ENCODE data around the gene ZDHHC13. TPM values are rescaled to one million over a fixed set of nuclear protein-coding genes. Genes with fewer than 3 reads are reported as not detected.

ZDHHC13 gene
- total and polyA plus RNA-seq, 12 donors, result 6.0 to 9.4 (median 7.2) TPM

- ATAC-seq, result no peak
- Histone ChIP-seq H3K27me3 (peaks cover 0 to 13% (median 0%) of the 10 kb centered on the region in 7 donors), H3K9me3 (peaks cover 0 to 8% (median 0%) of the 10 kb centered on the region in 11 donors), H3K36me3 (no peaks in the 10 kb centered on the region), H3K4me3 (no peak overlapping the region), H3K4me1 (no peaks in the 10 kb centered on the region), H3K27ac (no peak overlapping the region)
- DNase-seq, result no peak
- no peak for TF ChIP-seq CTCF (IDR thresholded peaks at IDR 0.05)
- intact Hi-C loops (cut with DNase I), result no loop called here
- 75 to 89% methylated on average over 3 of the region's 3 CpGs for WGBS, 2 donors
Measured at GRCh38 chr11:19099093-19099492, 17.9 kb upstream of the ZDHHC13 start.

- Histone ChIP-seq H3K4me3 (no peak overlapping the region), H3K4me1 (peaks cover 0 to 4% (median 0%) of the 10 kb centered on the region in 9 donors), H3K27me3 (peaks cover 0 to 7% (median 0%) of the 10 kb centered on the region in 7 donors), H3K27ac (no peak overlapping the region), H3K9me3 (peaks cover 0 to 8% (median 0%) of the 10 kb centered on the region in 11 donors), H3K36me3 (no peaks in the 10 kb centered on the region)
- ATAC-seq (no peak), DNase-seq (no peak)
- no peak for TF ChIP-seq CTCF (IDR thresholded peaks at IDR 0.05)
- intact Hi-C loops (cut with DNase I), result no loop called here
- 83 to 88% methylated on average over 4 of the region's 4 CpGs for WGBS, 2 donors
Measured at GRCh38 chr11:19100885-19101284, 16.1 kb upstream of the ZDHHC13 start.

- H3K9me3 ChIP-seq, result peaks cover 0 to 8% (median 0%) of the 10 kb centered on the region in 11 donors
- no peak for TF ChIP-seq CTCF (IDR thresholded peaks at IDR 0.05)
- no peak for ATAC-seq
- intact Hi-C loops (cut with DNase I), result no loop called here
- peaks cover 0 to 4% (median 0%) of the 10 kb centered on the region in 9 donors for H3K4me1 ChIP-seq
- no peaks in the 10 kb centered on the region for H3K36me3 ChIP-seq
- no peak for DNase-seq
- H3K27ac ChIP-seq, result no peak overlapping the region
- WGBS, 2 donors, result 71 to 81% methylated on average over 4 of the region's 4 CpGs
- H3K4me3 ChIP-seq, result no peak overlapping the region
- H3K27me3 ChIP-seq, result peaks cover 0 to 4% (median 0%) of the 10 kb centered on the region in 7 donors
Measured at GRCh38 chr11:19101796-19102520, 15.0 kb upstream of the ZDHHC13 start.

DNA sequence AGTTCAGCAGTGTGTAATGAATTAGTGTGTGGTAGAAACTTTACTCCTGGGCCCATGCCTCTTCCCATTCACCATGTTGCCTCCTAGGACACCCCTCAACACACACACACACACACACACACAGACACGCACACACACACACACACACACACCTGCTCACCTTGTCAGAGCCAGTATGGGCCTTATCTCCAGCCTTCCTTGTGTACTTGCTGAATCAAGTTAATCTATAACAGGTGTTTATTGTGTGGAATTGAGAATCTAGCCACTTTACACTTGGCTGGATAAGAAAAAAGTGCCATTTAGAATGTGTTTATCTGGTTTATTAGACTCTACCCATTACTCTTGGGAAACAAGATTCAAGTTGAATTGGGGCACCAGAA, 14.5 kb upstream of the ZDHHC13 start:
- TF ChIP-seq CTCF (IDR thresholded peaks at IDR 0.05), result no peak
- peaks cover 0 to 4% (median 0%) of the 10 kb centered on the region in 7 donors for H3K27me3 ChIP-seq
- no peak for ATAC-seq
- no peak for DNase-seq
- WGBS, 2 donors, result 59 to 68% methylated on average over 1 of the region's 1 CpG
- no peaks in the 10 kb centered on the region for H3K36me3 ChIP-seq
- intact Hi-C loops (cut with DNase I), result no loop called here
- H3K9me3 ChIP-seq, result peaks cover 0 to 8% (median 0%) of the 10 kb centered on the region in 11 donors
- H3K27ac ChIP-seq, result no peak overlapping the region
- no peak overlapping the region for H3K4me3 ChIP-seq
- H3K4me1 ChIP-seq, result peaks cover 0 to 4% (median 0%) of the 10 kb centered on the region in 9 donors
